GM23338 (cell line): Measurements from ENCODE around the gene LCP2.

Experiments
- CREB1 ChIP-seq: fragments of 250-450 bp; sonication (Bioruptor Pico); IDR thresholded peaks from 2 replicates; pipeline ENCODE4 v1.5.0; 2020; ENCODE audit warnings: low read depth, mild to moderate bottlenecking, moderate library complexity
- CTCF ChIP-seq, 2 experiments: fragments of 200-600 bp in 1 of 2; sonication (generic) in 1 of 2; conservative IDR thresholded peaks; 2 replicates each; pipeline versions ENCODE4 v1.5.1 to v1.6.1; 2016 to 2017; ENCODE audit warnings: antibody characterized with exemption in 2 of 2, low read depth in 2 of 2, mild to moderate bottlenecking in 2 of 2, moderate library complexity in 1 of 2
- EZH2 ChIP-seq: fragments of 200-600 bp; sonication (generic); IDR thresholded peaks from one replicate; pipeline ENCODE4 v1.8.0; 2017; ENCODE audit warnings: antibody characterized with exemption, mild to moderate bottlenecking, low read depth; ENCODE audit not compliant: unreplicated experiment
- JUNB ChIP-seq: IDR thresholded peaks from one replicate; pipeline ENCODE4 v1.6.1; 2016; ENCODE audit warnings: antibody characterized with exemption; ENCODE audit not compliant: unreplicated experiment
- REST ChIP-seq: IDR thresholded peaks from one replicate; pipeline ENCODE4 v1.6.1; 2018; ENCODE audit warnings: antibody characterized with exemption; ENCODE audit not compliant: unreplicated experiment
- ZNF331 ChIP-seq: fragments of 250-450 bp; sonication (Bioruptor Pico); IDR thresholded peaks from 2 replicates; pipeline ENCODE4 v1.5.0; 2020; ENCODE audit warnings: low read depth, mild to moderate bottlenecking, moderate library complexity

GRCh38 chr5:170278611-170279458 is 18.7 kb downstream of the LCP2 start:
- TF ChIP-seq CREB1 (CRISPR knock-in tag) (no peak), ZNF331 (CRISPR knock-in tag) (no peak), CTCF (conservative IDR thresholded peaks at IDR 0.05; ENCODE audit: low read depth in 2 of 2) (no peak), REST (no peak), JUNB (no peak), EZH2 (no peak)
